ENCODE results near the gene ADAMTSL3.

DNA sequence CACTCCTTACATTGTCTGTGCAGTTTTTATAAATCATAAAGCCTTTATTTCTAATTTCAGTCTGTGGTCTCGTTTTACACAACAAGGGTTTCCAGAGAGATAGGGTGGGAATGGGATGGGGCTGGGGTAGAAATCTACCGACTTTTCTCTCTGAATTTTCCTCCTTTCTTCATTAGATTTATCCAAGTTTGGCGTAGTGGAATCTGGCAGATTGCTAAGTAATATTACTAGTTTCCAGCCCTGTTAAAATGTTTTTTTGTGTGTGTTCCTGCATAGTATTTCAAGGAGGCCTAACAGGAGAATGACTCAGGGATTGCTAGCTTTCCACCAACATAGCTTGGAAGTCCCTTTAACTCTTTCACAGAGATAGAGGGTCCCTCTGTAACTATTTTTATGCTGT lies 396.2 kb downstream of the ADAMTSL3 start:
- TF ChIP-seq REST (IDR thresholded peaks at IDR 0.05; ENCODE audit: unreplicated experiment) = no peak
- no peak for TF ChIP-seq CTCF (conservative IDR thresholded peaks at IDR 0.05; ENCODE audit: low read depth in 2 of 2)
- no peak for TF ChIP-seq POLR2AphosphoS5 (IDR thresholded peaks at IDR 0.05; ENCODE audit: low read depth)
- TF ChIP-seq EZH2 (IDR thresholded peaks at IDR 0.05; ENCODE audit: low read depth, unreplicated experiment) = no peak
- no peak for TF ChIP-seq EZH2phosphoT487 (IDR thresholded peaks at IDR 0.05; ENCODE audit: unreplicated experiment)
- no peak for TF ChIP-seq JUNB (IDR thresholded peaks at IDR 0.05; ENCODE audit: unreplicated experiment)
- no peak for TF ChIP-seq CREB1 (CRISPR knock-in tag; IDR thresholded peaks at IDR 0.05; ENCODE audit: low read depth)
- no peak for TF ChIP-seq STAT1 (IDR thresholded peaks at IDR 0.05; ENCODE audit: unreplicated experiment)
- TF ChIP-seq NANOG (IDR thresholded peaks at IDR 0.05; ENCODE audit: borderline replicate concordance) = no peak
- TF ChIP-seq ZNF114 (CRISPR knock-in tag; IDR thresholded peaks at IDR 0.05) = no peak
